A549 (cell line): ENCODE results near the gene MATK. TPM values are rescaled to one million over a fixed set of nuclear protein-coding genes. Genes with fewer than 3 reads are reported as not detected.

ENCODE experiments used
- ATAC-seq, 2 experiments: fragments of 200-7000 bp in 1 of 2; fragments of >200 bp in 1 of 2; cut with Nextera tagmentation in 1 of 2; cut with Tn5 transposase in 1 of 2; 3 replicates each; pipeline versions ENCODE4 v1.8.0 to v1.9.1; 2018 to 2020; ENCODE audit warnings: mild to moderate bottlenecking in 1 of 2, moderate library complexity in 1 of 2
- CTCF ChIA-PET: fragments of 300-600 bp; sonication (Branson Sonifier 250); formaldehyde crosslinking; extraction: SDS; loops from one replicate; lab custom pipeline; 2021; ENCODE audit warnings: antibody characterized with exemption, inconsistent platforms; lab: Yijun Ruan, JAX
- POLR2A ChIA-PET: fragments of 350-600 bp; formaldehyde crosslinking; extraction: SDS; loops from one replicate; lab custom pipeline; 2021; ENCODE audit warnings: antibody characterized with exemption, inconsistent platforms; lab: Yijun Ruan, JAX
- DNase-seq, 2 experiments: peaks; one replicate each; pipeline versions ENCODE4 v3.0.0 to v3.0.0-alpha.2; 2011 to 2016; ENCODE audit warnings: low read depth in 1 of 2, low spot score in 1 of 2
- FAIRE-seq: peaks from 2 replicates; lab custom pipeline; 2011; peaks lifted over from hg19 to GRCh38; lab: Jason Lieb, UNC
- H3K27ac ChIP-seq, 2 experiments: fragments of >200 bp; sonication (Bioruptor Twin); formaldehyde crosslinking; 3 replicates each; pipeline ENCODE4 v1.5.1; 2016 to 2017
- H3K4me1 ChIP-seq: fragments of >200 bp; sonication (Bioruptor Twin); formaldehyde crosslinking; 3 replicates; pipeline ENCODE4 v1.6.1; 2016
- H3K4me2 ChIP-seq: fragments of >200 bp; sonication (Bioruptor Twin); formaldehyde crosslinking; 3 replicates; pipeline ENCODE4 v1.6.1; 2016
- H3K4me3 ChIP-seq: fragments of >200 bp; sonication (Bioruptor Twin); formaldehyde crosslinking; 3 replicates; pipeline ENCODE4 v1.5.1; 2016
- H3K9me3 ChIP-seq: fragments of >200 bp; sonication (Bioruptor Twin); formaldehyde crosslinking; 3 replicates; pipeline ENCODE4 v1.6.1; 2016
- ATOH8 ChIP-seq: fragments of 250-450 bp; sonication (Bioruptor Pico); IDR thresholded peaks from 2 replicates; pipeline ENCODE4 v1.5.0; 2020; ENCODE audit warnings: low read depth, mild to moderate bottlenecking, moderate library complexity
- BCL3 ChIP-seq: fragments of >200 bp; sonication (Bioruptor Twin); formaldehyde crosslinking; IDR thresholded peaks from 3 replicates; pipeline ENCODE4 v1.6.1; 2016
- BHLHE40 ChIP-seq: IDR thresholded peaks from 2 replicates; pipeline ENCODE4 v1.6.1; 2012; ENCODE audit warnings: low read depth, low read length, inconsistent platforms
- CBX2 ChIP-seq: fragments of 200-600 bp; sonication (generic); IDR thresholded peaks from 2 replicates; pipeline ENCODE4 v1.6.1; 2016; ENCODE audit warnings: low read depth, mild to moderate bottlenecking, borderline replicate concordance
- CTCF ChIP-seq: fragments of >200 bp; sonication (Bioruptor Twin); formaldehyde crosslinking; IDR thresholded peaks from 3 replicates; pipeline ENCODE4 v1.5.1; 2016
- EHMT2 ChIP-seq: fragments of 200-600 bp; sonication (generic); IDR thresholded peaks from 2 replicates; pipeline ENCODE4 v1.6.1; 2016; ENCODE audit warnings: antibody characterized with exemption, low read depth, mild to moderate bottlenecking, moderate library complexity
- EP300 ChIP-seq, 2 experiments: fragments of >200 bp; sonication (Bioruptor Twin); formaldehyde crosslinking; IDR thresholded peaks; 2 replicates in 1 of 2; 3 replicates in 1 of 2; pipeline ENCODE4 v1.6.1; 2016 to 2017
- GATA3 ChIP-seq: IDR thresholded peaks from 2 replicates; pipeline ENCODE4 v1.6.1; 2012; ENCODE audit warnings: borderline replicate concordance
- HDAC2 ChIP-seq: fragments of 200-600 bp; sonication (generic); IDR thresholded peaks from 2 replicates; pipeline ENCODE4 v1.6.1; 2016
- HEYL ChIP-seq: fragments of 250-450 bp; sonication (Bioruptor Pico); IDR thresholded peaks from 2 replicates; pipeline ENCODE4 v1.8.0; 2021; ENCODE audit warnings: mild to moderate bottlenecking, moderate library complexity
- HOXA7 ChIP-seq: fragments of 250-450 bp; sonication (Bioruptor Pico); IDR thresholded peaks from 2 replicates; pipeline ENCODE4 v1.5.0; 2020; ENCODE audit warnings: mild to moderate bottlenecking, moderate library complexity
- HOXB5 ChIP-seq: fragments of 250-450 bp; sonication (Bioruptor Pico); IDR thresholded peaks from 2 replicates; pipeline ENCODE4 v1.5.0; 2020; ENCODE audit warnings: mild to moderate bottlenecking, moderate library complexity
- KDM1A ChIP-seq: fragments of 200-600 bp; sonication (generic); IDR thresholded peaks from 2 replicates; pipeline ENCODE4 v1.6.1; 2016; ENCODE audit warnings: low read depth, mild to moderate bottlenecking
- KDM5A ChIP-seq: fragments of 200-600 bp; sonication (generic); IDR thresholded peaks from 2 replicates; pipeline ENCODE4 v1.6.1; 2016; ENCODE audit warnings: antibody characterized with exemption, mild to moderate bottlenecking
- MAFK ChIP-seq: fragments of 450-650 bp; IDR thresholded peaks from 2 replicates; pipeline ENCODE4 v1.6.1; 2014; ENCODE audit not compliant: partially characterized antibody
- POLR2A ChIP-seq: IDR thresholded peaks from 2 replicates; pipeline ENCODE4 v1.6.1; 2012; ENCODE audit warnings: mild to moderate bottlenecking, low read length
- RARB ChIP-seq: fragments of 250-450 bp; sonication (Bioruptor Pico); IDR thresholded peaks from 2 replicates; pipeline ENCODE4 v1.8.0; 2021; ENCODE audit warnings: mild to moderate bottlenecking, moderate library complexity
- RCOR1 ChIP-seq: fragments of 150-350 bp; IDR thresholded peaks from 2 replicates; pipeline ENCODE4 v1.6.1; 2014; ENCODE audit warnings: antibody characterized with exemption, low read length, low read depth
- REST ChIP-seq: fragments of 200-600 bp; sonication (generic); IDR thresholded peaks from 2 replicates; pipeline ENCODE4 v1.6.1; 2016; ENCODE audit warnings: antibody characterized with exemption, mild to moderate bottlenecking, moderate library complexity
- SREBF2 ChIP-seq: fragments of 450-650 bp; IDR thresholded peaks from 2 replicates; pipeline ENCODE4 v1.6.1; 2014; ENCODE audit warnings: mild to moderate bottlenecking, moderate library complexity
- TP53 ChIP-seq: fragments of 250-450 bp; sonication (Bioruptor Pico); IDR thresholded peaks from 2 replicates; pipeline ENCODE4 v1.5.0; 2021; ENCODE audit warnings: mild to moderate bottlenecking, moderate library complexity
- USF2 ChIP-seq: fragments of 450-650 bp; IDR thresholded peaks from 2 replicates; pipeline ENCODE4 v1.6.1; 2014; ENCODE audit warnings: antibody characterized with exemption
- ZNF302 ChIP-seq: fragments of 250-450 bp; sonication (Bioruptor Pico); IDR thresholded peaks from 2 replicates; pipeline ENCODE4 v1.9.0; 2021; ENCODE audit warnings: inconsistent platforms, mild to moderate bottlenecking, moderate library complexity
- WGBS: methylation state at CpG from one replicate; pipeline ENCODE4 v1.1.6; 2017; ENCODE audit errors: missing lambda C conversion rate; 5-methylcytosine and 5-hydroxymethylcytosine counted together
- polyA plus RNA-seq, 4 experiments: library from polyadenylated mRNA; depleted of rRNA in 3 of 4; stranded (reverse); fragments of >200 nt; fragmentation: RNase III in 1 of 4; extraction: RNeasy Plus Mini Kit Qiagen cat#74134 plus additional on column Dnase treatment in 1 of 4; gene quantifications; 2 replicates in 3 of 4; 3 replicates in 1 of 4; pipeline ENCODE4 v1.2.3, GENCODE V29; 2011 to 2017

MATK gene
- polyA plus RNA-seq, 2 of the 4 experiments (the other 2 are of a cell fraction), result 0.12 to 0.45 TPM

- TF ChIP-seq HDAC2 (no peak), SREBF2 (no peak), USF2 (no peak), EHMT2 (no peak), KDM5A (no peak), POLR2A (no peak), EP300 (IDR thresholded peaks at IDR 0.05) (no peak), HEYL (CRISPR knock-in tag) (no peak)
Observed at GRCh38 chr19:3826163-3826562, 40.0 kb upstream of the MATK start (continued).

GRCh38 chr19:3825286-3825956 is 39.2 kb upstream of the MATK start:
- ChIA-PET CTCF (interaction anchor here (0.6 kb wide), 1 partner anchor 325 kb away, joined by 3 read pairs; no protein-coding TSS in a partner anchor), POLR2A (no interaction called here)
- H3K9me3 ChIP-seq, result no peaks in the 10 kb centered on the region
- FAIRE-seq (no peak), ATAC-seq (no peak), DNase-seq (no peak)
- H3K27ac ChIP-seq, result no peak overlapping the region
- no peak overlapping the region for H3K4me3 ChIP-seq
- no peak overlapping the region for H3K4me2 ChIP-seq
- no peak for TF ChIP-seq CBX2
- no peak for TF ChIP-seq ZNF302
- no peak for TF ChIP-seq REST
- TF ChIP-seq MAFK, result no peak
- no peak for TF ChIP-seq EHMT2
- no peak for TF ChIP-seq BHLHE40
- no peak for TF ChIP-seq RCOR1
- TF ChIP-seq RARB (CRISPR knock-in tag), result no peak
- no peak for TF ChIP-seq BCL3
- TF ChIP-seq HOXA7 (CRISPR knock-in tag), result no peak
- no peak for TF ChIP-seq GATA3
- TF ChIP-seq KDM1A, result no peak
- TF ChIP-seq HDAC2, result no peak
- no peak for TF ChIP-seq ATOH8 (CRISPR knock-in tag)
- no peak for TF ChIP-seq CTCF
- TF ChIP-seq HOXB5 (CRISPR knock-in tag), result no peak
- TF ChIP-seq TP53 (CRISPR knock-in tag), result no peak
- WGBS, result 78% methylated on average over 19 of the region's 32 CpGs
- 0 out of 3 replicates have a peak, but pooled peaks cover 4% of the 10 kb centered on the region for H3K4me1 ChIP-seq
